ENCODE measurements around the gene STUM.

DNA sequence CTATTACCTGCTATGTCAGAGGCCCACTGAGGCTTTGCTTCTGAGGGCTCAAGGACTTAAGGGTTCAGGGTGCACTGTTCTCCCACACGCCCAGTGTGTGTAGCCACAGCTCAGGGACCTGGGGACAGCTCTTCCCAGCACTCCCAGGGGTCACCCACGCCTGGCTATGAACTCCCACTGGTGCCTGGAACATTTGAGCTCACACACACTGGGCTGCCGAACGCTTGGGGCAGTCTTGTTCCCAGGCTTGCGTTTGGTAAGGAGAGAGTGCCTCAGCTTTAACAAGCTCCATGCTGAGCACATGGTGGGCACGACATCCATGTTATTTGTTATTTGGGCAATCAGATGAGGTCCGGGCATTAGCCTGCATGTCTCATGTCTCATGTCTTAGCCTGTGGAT, 37.6 kb downstream of the STUM start:
- TF ChIP-seq, protein P1, sequence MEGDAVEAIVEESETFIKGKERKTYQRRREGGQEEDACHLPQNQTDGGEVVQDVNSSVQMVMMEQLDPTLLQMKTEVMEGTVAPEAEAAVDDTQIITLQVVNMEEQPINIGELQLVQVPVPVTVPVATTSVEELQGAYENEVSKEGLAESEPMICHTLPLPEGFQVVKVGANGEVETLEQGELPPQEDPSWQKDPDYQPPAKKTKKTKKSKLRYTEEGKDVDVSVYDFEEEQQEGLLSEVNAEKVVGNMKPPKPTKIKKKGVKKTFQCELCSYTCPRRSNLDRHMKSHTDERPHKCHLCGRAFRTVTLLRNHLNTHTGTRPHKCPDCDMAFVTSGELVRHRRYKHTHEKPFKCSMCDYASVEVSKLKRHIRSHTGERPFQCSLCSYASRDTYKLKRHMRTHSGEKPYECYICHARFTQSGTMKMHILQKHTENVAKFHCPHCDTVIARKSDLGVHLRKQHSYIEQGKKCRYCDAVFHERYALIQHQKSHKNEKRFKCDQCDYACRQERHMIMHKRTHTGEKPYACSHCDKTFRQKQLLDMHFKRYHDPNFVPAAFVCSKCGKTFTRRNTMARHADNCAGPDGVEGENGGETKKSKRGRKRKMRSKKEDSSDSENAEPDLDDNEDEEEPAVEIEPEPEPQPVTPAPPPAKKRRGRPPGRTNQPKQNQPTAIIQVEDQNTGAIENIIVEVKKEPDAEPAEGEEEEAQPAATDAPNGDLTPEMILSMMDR (IDR thresholded peaks at IDR 0.05; ENCODE audit: low read length) = no peak
- no peak for TF ChIP-seq EZH2 (optimal IDR thresholded peaks at IDR 0.05; ENCODE audit: low read depth, low read length)
- TF ChIP-seq EZH2phosphoT487 (IDR thresholded peaks at IDR 0.05; ENCODE audit: low read length) = no peak
